Brain pericyte (primary cell): ENCODE measurements around the gene MTHFR.
"Not testable (repeated sequence)": the region's sequence is repeated elsewhere in the genome, so short reads cannot be mapped to it uniquely, and the experiment has no call there.

ENCODE experiments used
- DNase-seq: peaks from one replicate; pipeline ENCODE4 v3.0.0-alpha.2; 2012; ENCODE audit warnings: low read depth, low spot score

Gene MTHFR

GRCh38 chr1:11833497-11833896 is 27.7 kb upstream of the MTHFR start:
- DNase-seq: no peak

DNA sequence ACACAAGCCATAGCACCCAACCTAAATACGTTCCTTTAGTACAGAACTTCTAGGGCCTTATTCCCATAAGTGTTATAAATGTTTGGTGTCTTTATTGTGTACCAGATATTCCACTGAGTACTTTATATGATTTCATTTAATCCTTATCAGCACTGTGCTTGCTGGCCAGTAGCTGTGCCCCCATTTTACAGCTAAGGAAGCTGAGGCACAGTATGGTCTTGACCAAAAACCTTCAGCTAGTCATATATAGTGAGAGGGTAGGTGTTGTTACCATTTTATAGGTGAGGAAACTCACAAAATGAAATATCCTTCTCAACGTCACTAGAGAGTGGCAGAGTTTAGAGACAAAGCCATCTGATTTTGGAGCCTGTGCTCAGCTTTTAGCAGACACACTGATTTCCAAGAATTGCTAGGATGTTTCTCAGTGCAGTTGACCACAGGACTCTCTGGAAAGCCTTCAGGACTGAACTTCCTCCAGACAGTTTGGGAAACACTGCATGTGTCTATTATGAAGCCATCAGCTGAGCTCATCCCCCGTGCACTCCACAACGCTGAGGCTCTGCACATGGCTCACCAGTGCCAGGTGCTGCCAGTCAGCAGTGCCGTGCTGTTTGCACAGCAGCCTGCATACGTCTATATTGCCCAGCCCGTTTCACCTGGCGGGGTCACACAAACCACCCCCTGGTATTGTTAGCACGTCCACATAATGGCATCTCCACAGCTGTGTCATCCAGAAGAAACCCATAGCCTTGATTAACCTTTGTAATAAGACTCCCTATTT is 26.4 kb upstream of the MTHFR start:
- DNase-seq: no peak

DNA sequence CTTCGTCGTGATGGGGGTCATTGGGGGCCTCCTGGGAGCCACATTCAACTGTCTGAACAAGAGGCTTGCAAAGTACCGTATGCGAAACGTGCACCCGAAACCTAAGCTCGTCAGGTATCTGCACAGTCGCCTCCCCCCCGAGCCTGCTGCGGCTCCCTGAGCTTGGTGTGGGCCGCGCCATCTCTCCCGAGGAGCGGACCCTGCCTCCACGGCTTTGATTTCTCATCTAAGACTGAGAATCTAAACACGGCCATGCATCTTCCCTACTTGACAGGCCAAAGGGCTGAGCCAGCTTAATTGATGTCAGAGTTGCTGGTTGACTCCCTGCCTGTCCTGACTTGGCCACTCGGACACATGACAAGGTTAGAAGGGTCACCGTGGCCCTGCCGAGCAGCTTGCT is 22.7 kb upstream of the MTHFR start:
- no peak for DNase-seq

GRCh38 chr1:11826946-11827345 is 21.2 kb upstream of the MTHFR start:
- DNase-seq: no peak

GRCh38 chr1:11825131-11825530 is 19.4 kb upstream of the MTHFR start:
- no peak for DNase-seq

- DNase-seq: no peak
Observed at GRCh38 chr1:11823366-11824137, 17.8 kb upstream of the MTHFR start.

- no peak for DNase-seq
Observed at GRCh38 chr1:11822091-11822490, 16.3 kb upstream of the MTHFR start.

GRCh38 chr1:11817192-11817591 is 11.4 kb upstream of the MTHFR start:
- DNase-seq: no peak

DNA sequence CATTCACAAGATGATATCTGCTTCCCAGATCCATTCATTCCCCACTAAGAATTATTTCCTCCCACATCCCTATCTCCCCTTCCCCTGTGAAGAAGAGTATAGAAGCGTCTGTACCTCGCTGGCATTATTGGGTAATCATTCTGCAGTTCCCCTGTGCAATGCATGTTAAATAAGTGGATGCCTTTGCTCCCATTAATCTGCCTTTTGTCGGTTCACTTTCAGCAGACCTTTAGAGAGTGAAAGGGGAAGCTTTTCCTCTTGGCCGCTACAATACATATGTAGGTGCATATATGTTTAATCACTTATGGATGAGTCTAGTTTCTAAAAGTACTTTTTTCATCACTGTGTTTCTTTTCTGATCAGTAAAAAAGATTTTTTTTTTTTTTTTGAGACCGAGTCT is 7.3 kb upstream of the MTHFR start:
- DNase-seq: no peak

GRCh38 chr1:11807133-11807532 is 1.4 kb upstream of the MTHFR start:
- DNase-seq: no peak

- no peak for DNase-seq
Observed at GRCh38 chr1:11806307-11806936, 658 bp upstream of the MTHFR start.

GRCh38 chr1:11804666-11805421 is 920 bp downstream of the MTHFR start:
- no peak for DNase-seq

DNA sequence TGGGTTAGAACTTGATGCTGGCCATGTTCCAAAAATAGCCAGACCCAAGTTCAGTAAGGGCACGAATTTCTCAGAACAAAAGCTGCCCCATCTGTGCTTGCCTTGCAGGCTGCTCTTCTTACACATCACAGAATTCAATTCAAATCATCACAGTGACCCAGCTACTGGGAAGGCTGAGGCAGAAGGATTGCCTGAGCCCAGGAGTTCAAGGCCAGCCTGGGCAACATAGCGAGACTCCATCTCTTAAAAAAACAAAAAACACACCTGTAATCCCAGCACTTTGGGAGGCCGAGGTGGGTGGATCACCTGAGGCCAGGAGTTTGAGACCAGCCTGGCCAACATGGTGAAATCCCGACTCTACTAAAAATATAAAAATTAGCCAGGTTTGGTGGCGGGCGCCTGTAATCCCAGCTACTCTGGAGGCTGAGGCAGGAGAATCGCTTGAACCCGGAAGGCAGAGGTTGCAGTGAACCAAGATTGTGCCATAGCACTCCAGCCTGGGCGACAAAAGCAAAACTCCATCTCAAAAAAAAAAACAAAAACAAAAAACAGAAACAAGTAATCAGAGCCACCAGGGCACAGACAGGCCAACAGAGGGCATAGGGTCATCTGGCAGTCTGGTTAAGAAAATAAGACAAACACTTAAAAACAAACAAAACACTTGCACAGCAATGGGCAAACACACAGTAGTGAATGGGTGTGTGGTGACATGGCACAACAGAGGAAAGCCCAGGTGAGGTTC is 1.7 kb downstream of the MTHFR start:
- DNase-seq: not testable (repeated sequence)

DNA sequence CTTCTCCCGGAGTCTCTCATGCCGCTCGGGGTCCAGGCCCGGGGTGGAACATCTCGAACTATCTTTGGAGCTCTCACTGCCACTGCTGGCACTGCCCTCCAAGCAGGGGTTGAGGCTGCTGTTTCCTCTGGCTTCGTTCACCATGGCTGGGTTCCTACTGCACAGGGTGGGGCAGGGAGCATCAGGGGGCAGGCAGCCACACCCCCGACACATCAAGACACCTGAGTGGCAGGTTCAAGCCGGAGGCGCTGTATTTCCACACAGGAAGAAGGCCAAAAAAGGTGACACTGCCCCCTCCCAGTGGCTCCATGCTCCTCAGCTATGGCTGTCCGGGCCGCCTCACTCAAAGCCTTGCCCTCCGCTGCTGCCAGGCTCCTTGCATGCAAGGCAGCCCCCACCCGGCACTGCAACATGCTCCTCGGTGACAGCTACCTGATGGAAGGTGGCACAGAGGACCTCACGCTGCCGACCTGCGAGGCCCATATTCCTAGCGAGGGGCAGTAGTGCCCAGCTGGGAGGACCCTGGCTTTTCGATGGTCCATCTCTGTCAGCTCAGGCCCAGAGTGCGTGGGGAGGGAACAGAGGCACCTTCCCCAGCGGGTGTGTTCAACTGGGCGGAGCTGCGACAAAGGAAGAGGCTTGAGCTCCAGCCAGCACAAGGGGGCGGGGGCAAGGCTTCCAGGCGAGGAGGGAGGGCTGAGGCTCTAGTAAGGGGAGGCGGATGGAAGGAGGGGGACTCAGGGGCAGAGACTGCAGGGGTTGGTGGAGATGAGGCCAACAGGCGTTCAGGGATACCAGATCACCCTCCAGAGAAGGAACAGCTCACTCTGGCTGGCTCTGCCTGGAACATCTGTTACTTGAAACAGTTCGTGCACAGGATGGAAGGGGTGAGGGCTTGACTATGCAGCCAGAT is 2.5 kb downstream of the MTHFR start:
- peak; percentile 96 for DNase-seq

- DNase-seq: no peak
Observed at GRCh38 chr1:11802616-11802972, 3.2 kb downstream of the MTHFR start.

- no peak for DNase-seq
Observed at GRCh38 chr1:11800756-11801433, 4.9 kb downstream of the MTHFR start.

GRCh38 chr1:11800391-11800755 is 5.4 kb downstream of the MTHFR start:
- DNase-seq: no peak

DNA sequence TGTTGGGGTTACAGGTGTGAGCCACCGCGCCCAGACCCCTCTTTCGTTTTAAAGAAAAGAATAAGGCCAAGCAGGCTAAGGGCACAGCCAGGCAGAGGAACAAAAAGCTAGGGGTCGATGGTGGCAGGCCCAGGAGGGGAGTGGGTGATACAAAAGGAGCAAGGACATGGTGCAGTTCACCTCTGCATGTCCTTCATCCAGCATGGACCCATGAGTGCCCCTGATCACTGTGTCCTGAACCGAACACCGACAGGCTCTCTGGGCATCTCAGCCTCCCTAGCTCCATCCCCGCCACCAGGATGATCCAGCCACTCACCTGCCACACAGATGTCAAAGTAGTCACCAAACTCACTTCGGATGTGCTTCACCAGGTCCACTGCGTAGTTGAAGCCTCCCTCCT is 5.9 kb downstream of the MTHFR start:
- no peak for DNase-seq

DNA sequence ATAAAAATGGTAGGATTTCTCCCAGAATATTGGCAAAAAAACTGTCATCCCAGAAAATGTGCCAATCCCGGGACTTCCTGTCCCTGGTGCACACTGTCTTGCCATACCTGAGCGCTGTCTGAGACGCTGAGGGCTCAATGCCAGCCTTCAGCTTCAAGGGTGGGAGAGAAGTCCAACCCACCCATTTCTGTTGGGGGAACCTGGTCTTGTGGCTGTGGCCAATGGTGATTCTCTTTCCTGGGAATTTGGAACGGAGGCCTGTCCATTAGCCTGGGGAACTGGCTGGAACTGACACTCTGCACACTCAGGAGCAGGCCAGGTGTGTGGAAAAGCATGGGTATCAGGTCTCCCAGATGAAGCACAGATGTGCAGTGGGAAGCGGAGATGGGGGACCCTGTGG is 6.7 kb downstream of the MTHFR start:
- no peak for DNase-seq
